Brain microvascular endothelial cell (primary cell): ENCODE measurements around the gene ADAM12.

Source experiments
- DNase-seq: peaks from one replicate; pipeline ENCODE4 v3.0.0-alpha.2; 2020
- H3K27ac ChIP-seq: fragments of 250-450 bp; sonication (Bioruptor Pico); 2 replicates; pipeline ENCODE4 v1.5.1; 2020; ENCODE audit warnings: mild to moderate bottlenecking, moderate library complexity
- H3K27me3 ChIP-seq: fragments of 250-450 bp; sonication (Bioruptor Pico); replicated peaks from 2 replicates; pipeline ENCODE4 v1.5.1; 2020; ENCODE audit warnings: mild to moderate bottlenecking
- H3K36me3 ChIP-seq: fragments of 250-450 bp; sonication (Bioruptor Pico); replicated peaks from 2 replicates; pipeline ENCODE4 v1.5.1; 2020; ENCODE audit warnings: mild to moderate bottlenecking
- H3K4me3 ChIP-seq: 2 replicates; pipeline ENCODE4 v1.5.1; 2011; ENCODE audit warnings: low read depth, mild to moderate bottlenecking, control low read depth, low read length, moderate library complexity
- in situ Hi-C: cut with HindIII; loops from 2 replicates; pipeline ENCODE4 v1.10.0; 2017; ENCODE audit warnings: low sequenced_read_pairs, low pct_ligation_motif_present
- TF ChIP-seq, protein P1 (sequence below): IDR thresholded peaks from 2 replicates; pipeline ENCODE4 v1.5.1; 2011; ENCODE audit warnings: low read depth, mild to moderate bottlenecking, moderate library complexity, low read length, control low read depth, inconsistent platforms; ENCODE audit errors: missing control alignments

Gene ADAM12

DNA sequence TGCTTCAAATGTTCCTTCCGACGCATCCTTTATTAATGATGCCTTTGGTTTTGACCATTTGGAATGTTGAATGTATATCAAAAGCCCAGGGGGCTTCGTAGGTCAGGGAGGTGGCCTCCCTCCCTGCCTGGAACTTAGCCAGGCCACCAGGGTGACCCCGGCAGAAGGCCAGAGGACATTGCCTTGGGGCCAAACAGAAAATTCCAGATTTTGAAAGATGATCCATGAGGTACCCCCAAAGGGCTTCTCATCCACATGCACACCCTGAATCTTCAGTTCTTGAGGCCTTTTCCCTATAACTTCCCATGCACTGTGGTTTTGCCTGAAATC lies 171.7 kb downstream of the ADAM12 start:
- no peak for DNase-seq
- Histone ChIP-seq H3K27ac (no peak overlapping the region), H3K4me3 (no peak overlapping the region), H3K36me3 (no peaks in the 10 kb centered on the region), H3K27me3 (no peaks in the 10 kb centered on the region)
- TF ChIP-seq, protein P1, sequence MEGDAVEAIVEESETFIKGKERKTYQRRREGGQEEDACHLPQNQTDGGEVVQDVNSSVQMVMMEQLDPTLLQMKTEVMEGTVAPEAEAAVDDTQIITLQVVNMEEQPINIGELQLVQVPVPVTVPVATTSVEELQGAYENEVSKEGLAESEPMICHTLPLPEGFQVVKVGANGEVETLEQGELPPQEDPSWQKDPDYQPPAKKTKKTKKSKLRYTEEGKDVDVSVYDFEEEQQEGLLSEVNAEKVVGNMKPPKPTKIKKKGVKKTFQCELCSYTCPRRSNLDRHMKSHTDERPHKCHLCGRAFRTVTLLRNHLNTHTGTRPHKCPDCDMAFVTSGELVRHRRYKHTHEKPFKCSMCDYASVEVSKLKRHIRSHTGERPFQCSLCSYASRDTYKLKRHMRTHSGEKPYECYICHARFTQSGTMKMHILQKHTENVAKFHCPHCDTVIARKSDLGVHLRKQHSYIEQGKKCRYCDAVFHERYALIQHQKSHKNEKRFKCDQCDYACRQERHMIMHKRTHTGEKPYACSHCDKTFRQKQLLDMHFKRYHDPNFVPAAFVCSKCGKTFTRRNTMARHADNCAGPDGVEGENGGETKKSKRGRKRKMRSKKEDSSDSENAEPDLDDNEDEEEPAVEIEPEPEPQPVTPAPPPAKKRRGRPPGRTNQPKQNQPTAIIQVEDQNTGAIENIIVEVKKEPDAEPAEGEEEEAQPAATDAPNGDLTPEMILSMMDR: no peak
- in situ Hi-C loops: no loop called here

DNA sequence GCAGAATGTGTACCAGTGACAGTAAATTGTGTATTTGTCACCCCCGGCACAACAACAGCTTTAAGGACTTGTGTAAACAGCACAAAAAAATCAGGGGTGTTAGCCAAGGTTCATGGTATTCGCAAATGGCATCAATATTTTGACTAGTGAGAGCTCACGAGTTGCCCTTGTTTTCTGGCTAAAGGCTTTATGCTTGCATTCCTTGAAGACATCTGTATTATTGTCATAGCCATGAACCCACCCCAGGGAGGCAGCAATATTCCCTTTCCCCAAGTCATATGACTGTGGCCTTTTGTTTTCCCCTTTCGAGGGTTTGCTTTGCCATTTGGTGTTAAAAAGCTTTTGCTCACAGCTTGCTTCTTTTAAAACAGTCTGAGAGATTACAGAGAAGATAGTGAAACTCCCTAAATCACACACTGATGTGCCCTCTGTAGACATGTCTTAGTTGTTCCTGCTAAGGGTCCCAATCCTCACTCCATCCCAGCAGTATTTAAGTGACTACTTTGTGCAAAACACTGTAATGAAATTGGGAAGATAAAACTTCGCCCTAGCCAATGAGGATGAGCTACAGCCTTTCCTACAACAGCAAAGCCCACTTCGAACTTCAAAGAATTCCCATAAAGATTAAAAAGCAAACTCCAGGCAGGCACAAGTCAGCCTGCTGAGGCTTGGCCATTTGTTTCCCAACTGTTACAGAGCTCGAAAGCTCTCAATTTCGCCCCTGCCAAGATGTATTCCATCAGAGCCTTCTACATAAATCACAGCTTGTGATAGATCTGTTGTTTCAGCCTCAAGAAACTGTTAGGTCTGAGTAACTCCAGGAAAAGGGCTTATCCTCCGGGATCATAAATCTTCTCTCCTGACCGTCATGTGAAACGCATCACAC lies 172.3 kb downstream of the ADAM12 start:
- in situ Hi-C loops: no loop called here
- no peak overlapping the region for H3K27ac ChIP-seq
- no peaks in the 10 kb centered on the region for H3K36me3 ChIP-seq
- no peak overlapping the region for H3K4me3 ChIP-seq
- H3K27me3 ChIP-seq: no peaks in the 10 kb centered on the region
- TF ChIP-seq, protein P1: no peak
- no peak for DNase-seq

DNA sequence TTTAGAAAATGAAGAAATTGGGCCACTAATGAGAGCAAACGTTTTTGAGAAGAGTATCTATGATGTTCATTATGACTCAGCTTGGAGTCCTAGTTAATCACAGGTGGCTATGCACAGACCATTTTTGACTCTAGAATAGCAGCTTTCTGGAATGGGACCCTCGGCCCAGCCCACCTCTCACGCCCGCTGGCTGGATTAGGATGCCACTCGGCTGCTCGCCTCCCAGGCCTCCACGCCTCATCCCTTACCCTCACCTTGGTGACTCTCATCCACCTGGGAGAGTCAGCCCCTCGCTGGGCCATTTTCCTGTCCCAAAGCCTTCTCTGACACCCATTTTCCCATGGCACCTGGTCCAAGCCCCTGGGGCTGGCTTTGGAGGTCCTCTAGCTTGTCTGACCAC lies 173.6 kb downstream of the ADAM12 start:
- H3K27ac ChIP-seq: no peak overlapping the region

DNA sequence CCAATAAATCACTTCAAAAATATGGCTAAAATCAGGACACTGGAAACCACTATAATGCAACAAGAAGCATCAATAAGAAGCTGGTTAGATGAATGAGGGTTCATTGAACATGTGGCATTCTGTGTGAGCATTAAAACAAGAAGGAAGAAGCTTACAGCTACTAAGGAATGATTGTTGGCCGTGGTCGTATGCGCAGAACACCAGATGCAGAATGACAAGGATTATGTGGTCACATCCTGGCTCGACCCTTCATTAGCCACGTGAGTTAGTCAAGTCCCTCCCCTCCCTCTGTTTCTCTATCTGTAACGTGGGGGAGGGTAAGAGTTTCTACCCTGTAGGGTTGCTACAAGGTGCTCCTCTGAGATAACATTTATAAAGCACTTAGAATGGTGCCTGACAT lies 174.3 kb downstream of the ADAM12 start:
- Histone ChIP-seq H3K27me3 (no peaks in the 10 kb centered on the region), H3K27ac (no peak overlapping the region), H3K36me3 (no peaks in the 10 kb centered on the region), H3K4me3 (no peak overlapping the region)
- DNase-seq: no peak
- in situ Hi-C loops: no loop called here
- TF ChIP-seq, protein P1: no peak

More for the DNA sequence above, 173.6 kb downstream of the ADAM12 start:
- Histone ChIP-seq H3K27me3 (no peaks in the 10 kb centered on the region), H3K4me3 (no peak overlapping the region), H3K36me3 (no peaks in the 10 kb centered on the region)
- no peak for DNase-seq
- in situ Hi-C loops: no loop called here
- TF ChIP-seq, protein P1: no peak

DNA sequence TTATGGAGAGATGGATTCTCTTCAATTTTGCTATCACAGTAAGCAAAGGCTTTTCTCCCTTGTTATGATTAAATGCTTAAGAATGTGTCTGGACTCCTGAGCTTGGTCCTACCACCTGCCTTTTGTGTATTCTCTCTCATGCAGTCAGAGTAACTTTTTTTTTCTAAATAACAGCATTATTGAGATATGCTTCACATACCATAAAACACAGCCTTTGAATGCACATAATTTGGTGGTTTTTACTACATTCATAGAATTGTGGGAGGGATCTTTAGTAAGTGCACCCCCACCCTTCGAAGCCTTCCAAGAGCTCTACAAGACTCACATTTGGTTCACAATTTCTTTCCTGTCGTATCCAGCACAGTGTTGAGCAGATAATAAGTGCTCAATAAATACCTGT lies 175.5 kb downstream of the ADAM12 start:
- Histone ChIP-seq H3K27me3 (no peaks in the 10 kb centered on the region), H3K4me3 (no peak overlapping the region), H3K27ac (no peak overlapping the region), H3K36me3 (no peaks in the 10 kb centered on the region)
- in situ Hi-C loops: no loop called here
- DNase-seq: no peak
- TF ChIP-seq, protein P1: no peak

DNA sequence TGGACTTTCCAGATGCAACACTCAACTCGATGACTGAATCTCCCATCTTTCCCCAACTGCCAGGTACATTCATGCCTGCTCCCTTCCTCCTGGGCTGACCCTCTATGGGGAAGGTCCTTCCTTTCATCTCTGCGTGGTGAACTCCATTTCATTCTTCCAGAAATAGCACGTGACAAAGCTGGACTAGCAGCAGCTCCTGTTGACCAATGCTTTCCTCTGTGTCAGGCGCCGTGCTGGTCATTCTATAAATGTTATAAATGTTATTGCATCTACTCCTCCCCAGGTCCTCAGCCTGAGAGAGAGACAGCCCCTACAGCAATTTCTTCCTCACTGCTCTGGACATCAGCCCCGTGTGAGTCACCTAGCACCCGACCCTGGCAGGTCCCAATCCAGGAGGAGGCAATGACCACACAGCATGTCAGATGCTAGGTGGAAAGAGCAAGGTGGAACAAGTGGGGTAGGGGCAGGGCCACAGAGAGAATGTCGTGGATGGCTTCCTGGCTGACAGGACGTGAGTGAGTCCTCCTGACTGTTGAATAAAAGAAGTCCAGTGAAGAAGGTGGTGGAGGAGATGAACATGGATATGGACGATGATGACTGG lies 178.1 kb downstream of the ADAM12 start:
- DNase-seq: no peak
- no peak overlapping the region for H3K4me3 ChIP-seq
- in situ Hi-C loops: no loop called here
- TF ChIP-seq, protein P1: no peak
- H3K27me3 ChIP-seq: no peaks in the 10 kb centered on the region
- no peaks in the 10 kb centered on the region for H3K36me3 ChIP-seq
- H3K27ac ChIP-seq: no peak overlapping the region
